ENCODE data around the gene RNF167. TPM values are rescaled to one million over a fixed set of nuclear protein-coding genes. Genes with fewer than 3 reads are reported as not detected.

Gene RNF167
- total RNA-seq, 4 donors from 2014 or later = 42.3 to 57.4 (median 54.2) TPM

GRCh38 chr17:4897785-4898184 lies 42.3 kb upstream of the RNF167 start:
- TF ChIP-seq CTCF (IDR thresholded peaks at IDR 0.05) = no peak
- no peak for TF ChIP-seq POLR2A (IDR thresholded peaks at IDR 0.05)
- Histone ChIP-seq H3K36me3 (peaks cover 33 to 58% (median 43%) of the 10 kb centered on the region in 3 donors), H3K27me3 (peaks cover 0 to 17% (median 0%) of the 10 kb centered on the region in 4 donors), H3K27ac (no peak overlapping the region), H3K4me3 (no peak overlapping the region), H3K9me3 (no peaks in the 10 kb centered on the region), H3K4me1 (peaks cover 20 to 39% (median 23%) of the 10 kb centered on the region in 3 donors)
- 68 to 100% methylated on average over 1 to 4 of the region's 5 CpGs for WGBS, 2 donors
- DNase-seq = no peak
- intact Hi-C loops (cut with DNase I) = no loop called here

- TF ChIP-seq CTCF (IDR thresholded peaks at IDR 0.05) (no peak), POLR2A (IDR thresholded peaks at IDR 0.05) (no peak)
- 73 to 92% methylated on average over 6 of the region's 8 CpGs for WGBS, 2 donors
- intact Hi-C loops (cut with DNase I) = no loop called here
- Histone ChIP-seq H3K36me3 (peaks cover 28 to 52% (median 38%) of the 10 kb centered on the region in 3 donors), H3K27ac (peak overlapping the region in 1 of 4 donors; percentile 58), H3K27me3 (peaks cover 0 to 17% (median 0%) of the 10 kb centered on the region in 4 donors), H3K9me3 (no peaks in the 10 kb centered on the region), H3K4me3 (no peak overlapping the region), H3K4me1 (peaks cover 23 to 45% (median 29%) of the 10 kb centered on the region in 3 donors)
- no peak for DNase-seq
Measured at GRCh38 chr17:4898351-4898750, 41.7 kb upstream of the RNF167 start.

GRCh38 chr17:4898927-4899326 lies 41.1 kb upstream of the RNF167 start:
- H3K4me1 ChIP-seq = peaks cover 23 to 51% (median 33%) of the 10 kb centered on the region in 3 donors
- TF ChIP-seq POLR2A (IDR thresholded peaks at IDR 0.05) (no peak), CTCF (IDR thresholded peaks at IDR 0.05) (no peak)
- H3K36me3 ChIP-seq = peaks cover 22 to 46% (median 32%) of the 10 kb centered on the region in 3 donors
- H3K4me3 ChIP-seq = peak overlapping the region; percentile 24 to 74 (median 52)
- H3K27ac ChIP-seq = peak overlapping the region in 3 of 4 donors; percentile 37 to 58 (median 53)
- DNase-seq = no peak
- intact Hi-C loops (cut with DNase I) = no loop called here
- WGBS, 2 donors = no CpG with 5 or more reads among the region's 34 CpGs
- H3K27me3 ChIP-seq = peaks cover 0 to 20% (median 0%) of the 10 kb centered on the region in 4 donors
- no peaks in the 10 kb centered on the region for H3K9me3 ChIP-seq

- H3K36me3 ChIP-seq = peaks cover 15 to 40% (median 25%) of the 10 kb centered on the region in 3 donors
- peaks cover 23 to 53% (median 33%) of the 10 kb centered on the region in 3 donors for H3K4me1 ChIP-seq
- peaks cover 0 to 25% (median 0%) of the 10 kb centered on the region in 4 donors for H3K27me3 ChIP-seq
- WGBS, 2 donors = 0 to 5% methylated on average over 4 to 5 of the region's 60 CpGs
- TF ChIP-seq POLR2A (IDR thresholded peaks at IDR 0.05) (peak in 1 of 4 donors; percentile 26), CTCF (IDR thresholded peaks at IDR 0.05) (no peak)
- peak within 1 kb of the TSS; percentile 37 to 58 (median 52) for H3K27ac ChIP-seq
- H3K4me3 ChIP-seq = peak within 1 kb of the TSS; percentile 24 to 74 (median 52)
- intact Hi-C loops (cut with DNase I) = loop anchor here (10.0 kb wide), 1 partner anchor 165 kb away; no protein-coding TSS in a partner anchor
- H3K9me3 ChIP-seq = no peaks in the 10 kb centered on the region
- no peak for DNase-seq
Measured at GRCh38 chr17:4899341-4900230, 40.5 kb upstream of the RNF167 start, which contains the start of gene C17orf107. TSS of gene C17orf107 (plus strand) at chr17:4899536. CDS start at chr17:4899763, 227 bp downstream.

All from esophagus squamous epithelium (tissue), 5 donors.